PFSK-1 (cell line): ENCODE data around the gene RBM33.

Experiments
- FOXP2 ChIP-seq: optimal IDR thresholded peaks from 2 replicates; pipeline ENCODE3; 2011; ENCODE audit warnings: borderline replicate concordance, control low read depth, inconsistent platforms; ENCODE audit not compliant: insufficient read depth; ENCODE audit errors: extremely low read length, extremely low read depth
- POLR2AphosphoS5 ChIP-seq: IDR thresholded peaks from 2 replicates; pipeline ENCODE4 v1.6.1; 2012; ENCODE audit warnings: low read depth, mild to moderate bottlenecking, control low read depth, low read length, moderate library complexity
- REST ChIP-seq, 2 experiments: IDR thresholded peaks; 2 replicates each; pipeline versions ENCODE4 v1.6.1 to v1.8.0; 2011 to 2012; ENCODE audit warnings: low read depth in 2 of 2, low read length in 2 of 2, control low read depth in 1 of 2, inconsistent platforms in 1 of 2, mild to moderate bottlenecking in 1 of 2, moderate library complexity in 1 of 2; ENCODE audit not compliant: insufficient read depth in 1 of 2
- SIN3A ChIP-seq: IDR thresholded peaks from 2 replicates; pipeline ENCODE4 v1.6.1; 2012; ENCODE audit warnings: mild to moderate bottlenecking, low read length, moderate library complexity, borderline replicate concordance; ENCODE audit not compliant: insufficient read depth
- TAF1 ChIP-seq: IDR thresholded peaks from 2 replicates; pipeline ENCODE4 v1.6.1; 2012; ENCODE audit warnings: low read length, control low read depth, borderline replicate concordance; ENCODE audit not compliant: insufficient read depth

Gene RBM33

GRCh38 chr7:155809947-155810769 lies 165.7 kb downstream of the RBM33 start:
- TF ChIP-seq POLR2AphosphoS5, result no peak
- TF ChIP-seq FOXP2, result no peak
- TF ChIP-seq SIN3A, result no peak
- TF ChIP-seq REST (IDR thresholded peaks at IDR 0.05; ENCODE audit: insufficient read depth in 1 of 2, low read depth in 2 of 2, low read length in 2 of 2), result no peak
- TF ChIP-seq TAF1, result no peak

GRCh38 chr7:155810770-155811559 lies 166.5 kb downstream of the RBM33 start:
- TF ChIP-seq REST (IDR thresholded peaks at IDR 0.05; ENCODE audit: insufficient read depth in 1 of 2, low read depth in 2 of 2, low read length in 2 of 2) (no peak), POLR2AphosphoS5 (no peak), TAF1 (no peak), FOXP2 (no peak), SIN3A (no peak)

- TF ChIP-seq REST (IDR thresholded peaks at IDR 0.05; ENCODE audit: insufficient read depth in 1 of 2, low read depth in 2 of 2, low read length in 2 of 2), result no peak
Observed at GRCh38 chr7:155811560-155811894, 167.1 kb downstream of the RBM33 start.

- TF ChIP-seq SIN3A (no peak), TAF1 (no peak), FOXP2 (no peak), POLR2AphosphoS5 (no peak)
Observed at GRCh38 chr7:155811895-155812761, 167.7 kb downstream of the RBM33 start, which contains the start of gene SHH. Gene SHH, minus strand, starts transcription at chr7:155812463. Its CDS starts 341 bp downstream, at chr7:155812122.

- TF ChIP-seq REST (IDR thresholded peaks at IDR 0.05; ENCODE audit: insufficient read depth in 1 of 2, low read depth in 2 of 2, low read length in 2 of 2), result no peak
- TF ChIP-seq FOXP2, result no peak
- TF ChIP-seq SIN3A, result no peak
Observed at GRCh38 chr7:155813125-155813524, 168.7 kb downstream of the RBM33 start.
